H9 (cell line): ENCODE results near the gene KIAA1671. TPM values are rescaled to one million over a fixed set of nuclear protein-coding genes. Genes with fewer than 3 reads are reported as not detected.
A peak's percentile ranks its signal among the peaks of the same experiment; 100 is the strongest.

Experiments used
- DNase-seq: peaks from one replicate; pipeline ENCODE4 v3.0.0-alpha.2; 2017
- H2AFZ ChIP-seq: one replicate; pipeline ENCODE4 v1.6.1; 2013; ENCODE audit warnings: mild to moderate bottlenecking, low read length, control low read depth, moderate library complexity
- H2AK5ac ChIP-seq: 2 replicates; pipeline ENCODE4 v1.6.1; 2013; ENCODE audit warnings: low read length, control low read depth, mixed read lengths; ENCODE audit not compliant: insufficient read length
- H2BK120ac ChIP-seq: one replicate; pipeline ENCODE4 v1.6.1; 2013; ENCODE audit warnings: low read depth, mild to moderate bottlenecking, low read length, control low read depth, inconsistent platforms; ENCODE audit not compliant: poor library complexity, severe bottlenecking
- H2BK12ac ChIP-seq: 2 replicates; pipeline ENCODE4 v1.6.1; 2013; ENCODE audit warnings: low read length, control low read depth, mixed read lengths, low read depth; ENCODE audit not compliant: insufficient read length
- H2BK15ac ChIP-seq: 2 replicates; pipeline ENCODE4 v1.6.1; 2013; ENCODE audit warnings: low read depth, low read length, control low read depth
- H2BK20ac ChIP-seq: one replicate; pipeline ENCODE4 v1.6.1; 2013; ENCODE audit warnings: low read depth, mild to moderate bottlenecking, low read length, control low read depth, inconsistent platforms; ENCODE audit not compliant: poor library complexity, severe bottlenecking
- H2BK5ac ChIP-seq: 2 replicates; pipeline ENCODE4 v1.6.1; 2013; ENCODE audit warnings: low read length, control low read depth, mixed read lengths; ENCODE audit not compliant: insufficient read length
- H3K14ac ChIP-seq: 2 replicates; pipeline ENCODE4 v1.6.1; 2013; ENCODE audit warnings: low read length, control low read depth; ENCODE audit not compliant: insufficient read depth
- H3K18ac ChIP-seq: 2 replicates; pipeline ENCODE4 v1.6.1; 2013; ENCODE audit warnings: low read depth, mild to moderate bottlenecking, mixed read lengths, low read length, control low read depth; ENCODE audit not compliant: insufficient read length
- H3K23ac ChIP-seq: 2 replicates; pipeline ENCODE4 v1.6.1; 2013; ENCODE audit warnings: low read length, control low read depth, mixed read lengths, low read depth; ENCODE audit not compliant: insufficient read length
- H3K23me2 ChIP-seq: 2 replicates; pipeline ENCODE4 v1.6.1; 2013; ENCODE audit warnings: low read depth, mild to moderate bottlenecking, mixed read lengths, low read length, control low read depth; ENCODE audit not compliant: insufficient read length, poor library complexity, severe bottlenecking
- H3K27ac ChIP-seq: 2 replicates; pipeline ENCODE4 v1.5.1; 2013; ENCODE audit warnings: low read length, control low read depth, mixed read lengths, low read depth; ENCODE audit not compliant: insufficient read length
- H3K27me3 ChIP-seq: 2 replicates; pipeline ENCODE4 v1.6.1; 2013; ENCODE audit warnings: low read length, control low read depth, inconsistent platforms; ENCODE audit not compliant: insufficient read depth
- H3K4ac ChIP-seq: 2 replicates; pipeline ENCODE4 v1.6.1; 2013; ENCODE audit warnings: low read depth, mild to moderate bottlenecking, control low read depth, inconsistent platforms, low read length, moderate library complexity
- H3K4me1 ChIP-seq: 2 replicates; pipeline ENCODE4 v1.6.1; 2013; ENCODE audit warnings: low read length, control low read depth, inconsistent platforms; ENCODE audit not compliant: insufficient read depth
- H3K4me2 ChIP-seq: 2 replicates; pipeline ENCODE4 v1.6.1; 2013; ENCODE audit warnings: low read length, control low read depth, mixed read lengths; ENCODE audit not compliant: insufficient read length, insufficient read depth
- H3K56ac ChIP-seq: 2 replicates; pipeline ENCODE4 v1.6.1; 2013; ENCODE audit warnings: low read depth, mild to moderate bottlenecking, mixed read lengths, low read length, control low read depth; ENCODE audit not compliant: insufficient read length
- H3K79me1 ChIP-seq: 2 replicates; pipeline ENCODE4 v1.6.1; 2013; ENCODE audit warnings: low read depth, mild to moderate bottlenecking, moderate library complexity, low read length, control low read depth, inconsistent platforms; ENCODE audit not compliant: insufficient read depth, poor library complexity, severe bottlenecking
- H3K79me2 ChIP-seq: 2 replicates; pipeline ENCODE4 v1.6.1; 2013; ENCODE audit warnings: low read length, control low read depth, inconsistent platforms; ENCODE audit not compliant: insufficient read depth
- H3K9ac ChIP-seq: 2 replicates; pipeline ENCODE4 v1.6.1; 2013; ENCODE audit warnings: low read length, control low read depth, mixed read lengths; ENCODE audit not compliant: insufficient read length; ENCODE audit errors: extremely low read depth
- H3K9me3 ChIP-seq: one replicate; pipeline ENCODE4 v1.6.1; 2013; ENCODE audit warnings: low read depth, low read length, inconsistent platforms; ENCODE audit not compliant: control insufficient read depth
- H3T11ph ChIP-seq: one replicate; pipeline ENCODE4 v1.6.1; 2013; ENCODE audit warnings: mild to moderate bottlenecking, low read length, control low read depth, inconsistent platforms
- H4K20me1 ChIP-seq: one replicate; pipeline ENCODE4 v1.6.1; 2013; ENCODE audit not compliant: control insufficient read depth, insufficient read length, insufficient read depth
- H4K5ac ChIP-seq: 2 replicates; pipeline ENCODE4 v1.6.1; 2013; ENCODE audit warnings: low read depth, mild to moderate bottlenecking, mixed read lengths, low read length, control low read depth; ENCODE audit not compliant: insufficient read length
- H4K8ac ChIP-seq: replicated peaks from 2 replicates; pipeline ENCODE4 v1.6.1; 2013; ENCODE audit warnings: low read length, control low read depth, mixed read lengths, low read depth; ENCODE audit not compliant: insufficient read length
- H4K91ac ChIP-seq: 2 replicates; pipeline ENCODE4 v1.6.1; 2013; ENCODE audit warnings: low read depth, mild to moderate bottlenecking, moderate library complexity, mixed read lengths, low read length, control low read depth; ENCODE audit not compliant: insufficient read length
- H3K27ac Mint-ChIP-seq, 3 experiments: 2 replicates in 2 of 3; 3 replicates in 1 of 3; pipeline ENCODE4 v1.8.0; 2020 to 2021; ENCODE audit warnings: mixed read lengths in 3 of 3, mild to moderate bottlenecking in 1 of 3, moderate library complexity in 1 of 3
- H3K27me3 Mint-ChIP-seq: 2 replicates; pipeline ENCODE4 v1.8.0; 2021; ENCODE audit warnings: low read depth, mild to moderate bottlenecking, moderate library complexity, mixed read lengths
- H3K36me3 Mint-ChIP-seq, 3 experiments: 2 replicates in 2 of 3; 3 replicates in 1 of 3; pipeline ENCODE4 v1.8.0; 2020 to 2021; ENCODE audit warnings: low read depth in 3 of 3, mixed read lengths in 3 of 3; ENCODE audit not compliant: insufficient read depth in 1 of 3
- H3K4me1 Mint-ChIP-seq, 2 experiments: 2 replicates each; pipeline ENCODE4 v1.8.0; 2020; ENCODE audit warnings: mixed read lengths in 2 of 2
- H3K4me3 Mint-ChIP-seq, 2 experiments: 2 replicates in 1 of 2; 3 replicates in 1 of 2; pipeline ENCODE4 v1.8.0; 2020 to 2021; ENCODE audit warnings: mild to moderate bottlenecking in 2 of 2, mixed read lengths in 2 of 2, moderate library complexity in 1 of 2
- H3K9me3 Mint-ChIP-seq, 2 experiments: 2 replicates in 1 of 2; 3 replicates in 1 of 2; pipeline ENCODE4 v1.8.0; 2020; ENCODE audit warnings: mild to moderate bottlenecking in 2 of 2, mixed read lengths in 2 of 2, moderate library complexity in 1 of 2
- WGBS: extraction: QIAGEN DNeasy Blood & Tissue Kit; methylation state at CpG from one replicate; pipeline ENCODE4 v1.1.7; 2013; ENCODE audit warnings: missing lambda C conversion rate, low lambda C conversion rate, mixed read lengths; ENCODE audit not compliant: insufficient read length; ENCODE audit errors: extremely low coverage; 5-methylcytosine and 5-hydroxymethylcytosine counted together
- total RNA-seq: library from RNA; stranded (reverse); gene quantifications from 2 replicates; pipeline ENCODE4 v1.2.1, GENCODE V29; 2021
- TF ChIP-seq, protein P1 (sequence below): fragments of 200-600 bp; sonication (generic); conservative IDR thresholded peaks from 3 replicates; pipeline ENCODE4 v1.8.0; 2021; ENCODE audit warnings: antibody characterized with exemption, mild to moderate bottlenecking

Gene KIAA1671
- total RNA-seq, 1 experiment from 2014 or later = 22.6 TPM

DNA sequence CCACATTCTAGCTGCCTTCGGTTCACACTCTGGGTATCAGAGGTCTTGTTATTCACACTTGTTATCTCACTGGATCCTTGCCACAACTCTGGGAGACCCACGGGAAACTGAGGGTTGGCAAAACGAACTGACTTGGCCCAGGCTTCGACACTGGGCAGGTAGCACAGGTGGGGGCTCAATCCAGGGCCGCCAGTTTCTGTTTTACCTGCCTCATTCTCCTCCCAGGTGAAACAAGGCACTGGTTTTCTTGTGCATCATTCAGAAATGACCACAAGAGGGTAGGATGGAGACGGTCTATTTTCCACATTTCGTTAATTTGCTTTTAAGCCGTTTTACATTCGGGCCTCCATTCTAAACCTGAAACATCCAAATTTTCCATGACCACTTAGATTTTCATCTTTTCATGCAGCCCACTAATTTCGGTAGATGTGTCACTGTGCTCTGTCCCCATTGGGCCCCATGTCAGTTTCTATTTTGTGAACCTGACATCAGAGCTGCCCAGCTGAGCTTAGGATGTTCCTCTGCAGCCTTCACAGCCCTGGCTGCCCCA is 108.1 kb downstream of the KIAA1671 start:
- Histone ChIP-seq H2AFZ (no peak overlapping the region), H2BK12ac (no peak overlapping the region), H3K14ac (no peak overlapping the region), H3K27ac (no peak overlapping the region), H3T11ph (no peak overlapping the region), H3K9me3 (no peaks in the 10 kb centered on the region), H3K23me2 (peaks cover 3% of the 10 kb centered on the region), H4K91ac (no peak overlapping the region), H3K27me3 (no peaks in the 10 kb centered on the region), H3K23ac (no peak overlapping the region), H4K20me1 (no peaks in the 10 kb centered on the region), H2BK15ac (no peak overlapping the region), H2BK120ac (no peak overlapping the region), H3K9ac (no peak overlapping the region), H2AK5ac (no peak overlapping the region), H4K8ac (no peak overlapping the region), H3K79me1 (no peaks in the 10 kb centered on the region), H3K4me1 (no peaks in the 10 kb centered on the region; the same call in 1 of the 2 replicates), H3K79me2 (no peaks in the 10 kb centered on the region), H3K18ac (no peak overlapping the region), H2BK20ac (no peak overlapping the region), H2BK5ac (no peak overlapping the region), H4K5ac (no peak overlapping the region), H3K56ac (no peak overlapping the region), H3K4me2 (no peak overlapping the region), H3K4ac (no peak overlapping the region)
- WGBS = no CpG with 5 or more reads among the region's 10 CpGs
- TF ChIP-seq, protein P1, sequence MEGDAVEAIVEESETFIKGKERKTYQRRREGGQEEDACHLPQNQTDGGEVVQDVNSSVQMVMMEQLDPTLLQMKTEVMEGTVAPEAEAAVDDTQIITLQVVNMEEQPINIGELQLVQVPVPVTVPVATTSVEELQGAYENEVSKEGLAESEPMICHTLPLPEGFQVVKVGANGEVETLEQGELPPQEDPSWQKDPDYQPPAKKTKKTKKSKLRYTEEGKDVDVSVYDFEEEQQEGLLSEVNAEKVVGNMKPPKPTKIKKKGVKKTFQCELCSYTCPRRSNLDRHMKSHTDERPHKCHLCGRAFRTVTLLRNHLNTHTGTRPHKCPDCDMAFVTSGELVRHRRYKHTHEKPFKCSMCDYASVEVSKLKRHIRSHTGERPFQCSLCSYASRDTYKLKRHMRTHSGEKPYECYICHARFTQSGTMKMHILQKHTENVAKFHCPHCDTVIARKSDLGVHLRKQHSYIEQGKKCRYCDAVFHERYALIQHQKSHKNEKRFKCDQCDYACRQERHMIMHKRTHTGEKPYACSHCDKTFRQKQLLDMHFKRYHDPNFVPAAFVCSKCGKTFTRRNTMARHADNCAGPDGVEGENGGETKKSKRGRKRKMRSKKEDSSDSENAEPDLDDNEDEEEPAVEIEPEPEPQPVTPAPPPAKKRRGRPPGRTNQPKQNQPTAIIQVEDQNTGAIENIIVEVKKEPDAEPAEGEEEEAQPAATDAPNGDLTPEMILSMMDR = peak; percentile 59
- peaks cover 20% of the 10 kb centered on the region in 2 experiments for H3K4me1 Mint-ChIP-seq
- no peak for DNase-seq
- H3K9me3 Mint-ChIP-seq = no peaks in the 10 kb centered on the region
- H3K27me3 Mint-ChIP-seq = no peaks in the 10 kb centered on the region
- H3K4me3 Mint-ChIP-seq = no peak overlapping the region
- peak overlapping the region in 1 of 3 experiments; percentile 76; a peak in 2 of 7 replicates for H3K27ac Mint-ChIP-seq
- H3K36me3 Mint-ChIP-seq = peaks cover 2 to 4% (median 3%) of the 10 kb centered on the region in 3 experiments; a peak in 4 of 7 replicates
